HG02610 (cell line): ENCODE results near the gene KDM3B.

Experiments
- ATAC-seq: cut with Tn5 transposase; IDR thresholded peaks from one replicate; pipeline ENCODE4 v1.9.1; 2021; ENCODE audit warnings: mild to moderate bottlenecking, moderate library complexity; ENCODE audit not compliant: unreplicated experiment

Gene KDM3B

DNA sequence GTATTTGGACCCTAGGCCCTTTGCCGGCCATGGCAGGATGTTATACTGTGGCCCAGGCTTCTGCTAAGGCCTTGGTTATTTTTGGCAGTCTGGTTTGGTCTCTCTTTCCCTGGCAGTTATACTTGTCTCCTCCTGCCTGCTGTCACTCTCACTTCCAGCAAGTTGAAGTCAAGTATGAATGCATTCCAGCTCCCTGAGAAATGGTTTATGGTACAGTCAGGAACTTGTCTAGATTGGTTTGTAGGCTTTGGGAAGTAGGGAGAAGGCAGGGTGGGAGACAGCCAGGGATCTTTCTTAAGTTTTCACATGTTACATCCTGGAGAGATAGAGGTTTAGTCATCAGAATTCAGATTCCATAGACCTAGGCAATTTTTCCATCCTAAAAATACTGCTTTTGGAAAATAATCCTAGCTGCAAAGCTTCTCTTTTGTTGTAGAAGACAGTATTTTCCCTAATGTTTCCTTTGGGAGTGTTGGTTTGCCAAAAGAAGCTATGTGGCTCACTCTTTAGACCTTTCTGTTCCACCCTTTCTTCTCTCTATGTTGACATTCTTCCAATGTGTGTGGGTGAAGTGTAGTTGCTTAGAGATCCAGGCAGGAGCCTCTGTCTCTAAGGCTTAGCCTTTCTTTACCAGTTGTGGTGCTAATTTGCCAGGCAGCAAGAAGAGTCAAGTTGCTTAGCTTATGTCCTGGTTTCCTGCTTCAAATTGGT is 2.5 kb upstream of the KDM3B start:
- ATAC-seq: no peak

DNA sequence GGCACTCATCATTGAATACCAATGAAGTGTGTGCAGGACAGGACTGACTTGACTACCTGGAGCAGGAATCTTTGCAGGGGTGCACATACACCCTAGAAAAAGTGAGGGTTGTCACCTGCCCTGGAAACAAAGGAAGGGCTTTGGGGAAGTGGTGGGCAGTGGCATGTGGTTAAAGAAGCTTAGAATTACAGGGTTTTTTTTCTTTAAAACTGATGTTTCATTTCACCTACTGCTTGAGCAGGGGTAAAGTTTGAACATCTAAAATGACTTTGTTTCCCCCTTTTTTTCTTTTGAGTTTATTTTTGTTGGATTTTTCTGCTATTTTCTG is 2.0 kb upstream of the KDM3B start:
- no peak for ATAC-seq

- no peak for ATAC-seq
Observed at GRCh38 chr5:138351056-138351455, 1.4 kb upstream of the KDM3B start.

DNA sequence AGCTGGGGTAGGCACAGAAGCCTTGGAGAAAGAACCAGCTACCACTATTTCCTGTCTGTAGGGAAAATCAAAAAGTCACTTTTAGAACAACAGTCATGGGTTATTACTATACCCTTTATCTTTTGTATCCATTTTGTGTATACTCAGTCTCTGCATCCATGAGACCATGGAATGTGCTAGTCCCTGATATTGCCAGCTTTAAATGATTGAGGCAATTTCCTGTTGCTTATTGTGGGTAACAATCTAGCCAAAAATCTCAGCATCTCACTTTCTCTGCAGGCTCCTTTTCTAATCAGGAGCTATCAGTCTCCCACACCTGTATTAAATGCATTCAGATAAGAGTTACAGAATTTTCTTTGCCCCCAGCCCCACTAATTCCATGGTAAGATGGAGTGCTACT is 968 bp upstream of the KDM3B start:
- ATAC-seq: no peak

- ATAC-seq: peak; percentile 31
Observed at GRCh38 chr5:138352722-138353559, 456 bp downstream of the KDM3B start.

DNA sequence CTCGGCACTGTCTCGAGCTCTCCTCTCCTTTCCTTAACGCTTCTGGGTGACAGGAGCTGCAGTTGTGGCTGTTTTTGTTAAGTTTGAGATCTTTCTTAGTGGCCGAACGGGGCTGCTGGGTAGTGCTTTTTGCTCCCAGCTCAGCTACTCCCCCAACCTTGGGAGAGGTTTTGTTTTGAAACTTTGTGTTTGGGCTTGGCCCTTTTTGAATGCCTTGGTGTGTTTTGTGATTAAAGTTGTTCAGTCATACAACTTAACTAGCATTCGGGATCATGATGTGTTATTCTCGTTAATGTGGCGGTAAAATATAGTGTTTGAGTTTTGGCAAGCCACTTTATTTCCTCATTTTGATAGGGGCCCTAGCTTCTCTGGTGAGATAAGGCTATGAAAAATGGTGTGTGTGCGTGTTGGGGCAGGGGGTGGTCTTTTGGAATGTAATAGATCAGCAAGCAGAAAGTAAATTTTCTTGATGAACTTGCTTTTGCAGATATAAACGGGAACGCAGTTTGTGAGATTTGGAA is 1.1 kb downstream of the KDM3B start:
- ATAC-seq: no peak

DNA sequence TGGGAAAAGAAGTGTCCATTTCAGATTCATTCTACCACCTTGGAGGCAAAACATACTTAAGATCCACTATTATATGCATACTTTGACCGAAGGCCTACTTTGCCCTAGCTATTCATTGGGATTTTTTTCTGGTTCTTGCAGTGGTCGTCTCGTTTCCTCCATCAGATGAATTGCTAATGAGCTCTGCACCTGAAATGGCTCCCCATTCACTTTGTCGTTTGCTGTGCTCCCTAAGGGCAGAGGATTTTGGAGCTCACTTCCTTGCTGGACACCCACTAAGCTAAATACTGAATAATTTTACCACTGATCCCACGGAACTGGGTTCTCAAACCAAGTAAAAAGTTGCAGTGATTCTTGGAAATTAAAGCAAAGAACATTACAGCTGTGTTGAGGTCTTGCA is 1.9 kb downstream of the KDM3B start:
- no peak for ATAC-seq

DNA sequence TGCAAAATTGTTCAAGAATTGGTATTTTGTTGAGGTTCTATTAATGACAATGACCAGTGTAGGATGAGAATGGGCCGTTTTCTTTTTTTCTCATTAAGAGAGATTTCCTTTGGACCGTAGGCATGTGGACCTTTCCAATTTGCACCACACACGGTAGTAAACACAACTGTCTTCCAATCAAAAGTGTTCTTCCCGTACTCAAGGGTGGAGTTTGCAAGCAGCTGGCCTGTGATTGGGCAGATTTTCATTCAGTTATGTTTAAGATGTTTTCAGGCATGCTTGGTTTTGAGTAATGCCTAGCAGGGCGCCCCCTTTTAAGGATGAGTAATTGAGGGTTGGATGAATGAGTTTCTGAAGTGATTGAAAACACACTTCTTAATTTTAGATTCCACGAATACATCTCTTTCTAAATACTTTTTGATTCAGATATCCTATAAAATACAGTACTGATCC is 2.5 kb downstream of the KDM3B start:
- peak; percentile 66 for ATAC-seq

- no peak for ATAC-seq
Observed at GRCh38 chr5:138359621-138360020, 7.1 kb downstream of the KDM3B start.

- ATAC-seq: no peak
Observed at GRCh38 chr5:138360941-138361452, 8.5 kb downstream of the KDM3B start.

DNA sequence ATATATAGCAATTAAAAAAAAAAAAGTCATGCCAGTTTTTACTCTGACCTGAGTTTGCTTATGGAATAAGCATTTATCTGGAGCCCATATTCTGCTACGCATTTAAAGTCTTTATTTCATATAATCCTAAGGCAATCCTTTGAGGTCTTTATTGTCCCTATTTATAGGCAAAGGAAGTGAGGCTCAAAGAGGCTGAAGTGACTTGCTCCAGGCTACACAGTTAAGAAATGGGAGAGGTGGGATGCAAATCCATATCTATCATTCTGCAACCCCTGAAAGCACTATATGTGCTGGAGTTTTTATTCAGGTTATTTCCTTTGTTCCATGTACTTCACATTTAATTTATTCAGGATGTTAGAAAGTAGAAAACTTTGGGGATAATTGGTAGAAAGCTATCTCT is 12.1 kb downstream of the KDM3B start:
- no peak for ATAC-seq

DNA sequence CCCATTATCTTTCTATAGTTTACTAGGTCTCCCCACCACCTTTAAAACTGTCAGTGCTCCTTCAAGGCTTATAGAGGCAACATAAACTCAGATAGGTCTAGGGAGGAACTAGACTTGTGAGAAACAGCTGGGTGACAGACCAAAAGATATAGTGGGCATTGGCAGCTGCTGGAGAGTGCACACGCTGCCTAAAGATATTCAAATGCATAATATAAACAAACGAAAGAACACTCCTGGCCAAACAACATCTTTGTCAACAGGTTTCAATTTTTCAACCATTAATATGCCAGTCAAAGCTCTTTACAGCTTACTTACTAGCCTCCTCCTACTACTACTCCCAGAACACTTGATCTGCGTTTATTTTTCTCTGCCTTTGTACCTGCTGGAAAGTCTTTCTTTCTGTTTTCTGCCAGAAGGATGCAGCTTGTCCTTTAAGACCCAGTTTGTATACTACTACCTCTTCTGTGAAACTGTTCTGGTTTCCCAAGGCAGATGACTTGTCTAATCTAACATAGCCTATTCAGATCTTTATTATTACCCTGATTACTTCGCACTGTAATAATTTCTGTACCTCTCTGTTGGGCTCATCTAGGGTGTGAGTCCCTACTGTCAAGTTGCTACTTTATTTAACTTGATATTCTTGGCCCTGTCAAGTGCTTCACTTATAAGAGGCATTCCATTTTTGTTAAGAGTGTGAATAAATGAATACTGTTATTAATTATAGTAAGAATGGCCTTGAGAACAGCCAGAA is 14.3 kb downstream of the KDM3B start:
- ATAC-seq: no peak

DNA sequence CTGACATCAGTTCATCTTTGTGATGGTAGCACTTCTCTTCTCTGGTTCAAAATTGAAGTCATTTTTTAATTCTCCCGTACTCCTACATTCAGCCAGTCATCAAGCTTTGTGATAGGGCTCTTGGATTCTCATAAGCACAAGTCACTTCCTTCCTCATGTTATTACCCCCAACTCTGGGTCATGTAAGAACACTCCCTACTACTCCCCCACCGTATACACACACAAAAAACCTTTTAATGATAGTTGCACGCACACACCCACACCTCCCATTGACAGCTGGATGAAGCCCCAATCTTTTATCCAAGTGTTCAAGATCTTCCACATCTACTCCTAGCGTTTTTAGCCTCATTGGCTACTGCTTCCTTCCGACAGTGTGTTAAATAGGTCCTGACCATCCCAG is 16.8 kb downstream of the KDM3B start:
- ATAC-seq: no peak

- no peak for ATAC-seq
Observed at GRCh38 chr5:138369706-138370105, 17.2 kb downstream of the KDM3B start.

GRCh38 chr5:138370537-138370936 is 18.1 kb downstream of the KDM3B start:
- no peak for ATAC-seq

GRCh38 chr5:138371454-138371853 is 19.0 kb downstream of the KDM3B start:
- no peak for ATAC-seq

DNA sequence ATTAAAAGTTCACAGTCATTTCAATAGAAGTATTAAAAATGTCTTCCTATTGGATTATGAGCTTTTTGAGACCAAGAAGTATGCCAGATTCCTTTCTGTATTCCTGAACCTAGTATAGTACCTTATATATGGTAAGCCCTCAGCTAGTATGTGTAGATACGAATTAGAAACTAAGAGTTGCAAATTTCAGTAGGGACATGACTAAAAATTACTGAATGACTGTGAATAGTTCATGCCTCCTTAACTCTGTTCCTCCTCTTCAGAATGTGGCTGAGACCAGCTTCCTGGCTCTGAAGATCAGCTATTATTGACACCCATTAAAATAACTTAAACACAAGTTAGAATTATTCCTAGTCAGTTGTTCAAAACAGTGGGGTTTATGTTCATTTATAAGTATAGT is 19.7 kb downstream of the KDM3B start:
- ATAC-seq: peak; percentile 92

DNA sequence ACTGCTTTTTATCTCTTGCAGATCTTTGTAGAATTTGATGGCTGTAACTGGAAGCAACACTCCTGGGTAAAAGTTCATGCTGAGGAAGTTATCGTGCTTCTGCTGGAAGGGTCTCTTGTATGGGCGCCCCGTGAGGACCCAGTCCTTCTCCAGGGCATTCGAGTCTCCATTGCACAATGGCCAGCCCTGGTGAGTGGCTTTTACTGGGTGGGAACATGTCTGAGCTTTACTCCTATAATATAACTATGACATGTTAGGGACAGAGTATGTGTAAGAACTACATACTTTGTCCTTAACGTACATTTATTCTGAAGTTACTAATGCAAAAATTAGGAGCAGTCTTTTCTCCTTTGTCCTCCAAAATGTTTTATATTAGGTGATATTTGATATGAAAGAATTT is 20.2 kb downstream of the KDM3B start:
- no peak for ATAC-seq

DNA sequence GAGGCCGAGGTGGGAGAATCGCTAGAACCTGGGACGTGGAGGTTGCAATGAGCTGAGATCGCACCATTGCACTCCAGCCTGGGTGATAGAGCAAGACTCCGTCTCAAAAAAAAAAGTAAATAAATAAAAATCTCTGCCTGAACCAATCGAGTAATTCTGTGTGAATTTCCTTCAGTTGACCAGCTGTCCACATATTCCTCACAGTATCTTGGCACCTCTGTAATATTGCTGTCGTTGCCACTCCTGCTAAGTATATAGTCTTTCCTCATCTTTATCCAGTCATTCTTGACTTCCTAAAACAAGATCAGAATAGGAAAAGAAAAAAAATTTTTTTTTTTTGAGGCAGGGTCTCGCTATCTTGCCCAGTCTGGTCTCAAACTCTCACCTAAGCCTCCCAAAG is 29.9 kb downstream of the KDM3B start:
- no peak for ATAC-seq

- ATAC-seq: no peak
Observed at GRCh38 chr5:138385660-138386059, 33.2 kb downstream of the KDM3B start.

- no peak for ATAC-seq
Observed at GRCh38 chr5:138386290-138386689, 33.8 kb downstream of the KDM3B start.
